Measurements from ENCODE around the gene KCNQ2. TPM values are rescaled to one million over a fixed set of nuclear protein-coding genes. Genes with fewer than 3 reads are reported as not detected.

Gene KCNQ2
- total RNA-seq, 2 donors from 2014 or later: not detected

- peaks cover 0 to 5% of the 10 kb centered on the region in 2 donors for H3K4me1 ChIP-seq
- peaks cover 7 to 22% of the 10 kb centered on the region in 2 donors for H3K27me3 ChIP-seq
- H3K36me3 ChIP-seq: no peaks in the 10 kb centered on the region
- DNase-seq (ENCODE audit: low spot score): no peak
- H3K9me3 ChIP-seq: no peaks in the 10 kb centered on the region
- no peak overlapping the region for H3K4me3 ChIP-seq
- no peak overlapping the region for H3K27ac ChIP-seq
- TF ChIP-seq CTCF (IDR thresholded peaks at IDR 0.05): no peak
These were observed 5.5 kb upstream of the KCNQ2 start for GRCh38 chr20:63477944-63478343.

GRCh38 chr20:63477061-63477616 lies 4.7 kb upstream of the KCNQ2 start:
- DNase-seq (ENCODE audit: low spot score): no peak
- H3K27ac ChIP-seq: no peak overlapping the region
- no peaks in the 10 kb centered on the region for H3K9me3 ChIP-seq
- H3K4me1 ChIP-seq: peaks cover 0 to 2% of the 10 kb centered on the region in 2 donors
- H3K27me3 ChIP-seq: peaks cover 7 to 24% of the 10 kb centered on the region in 2 donors
- TF ChIP-seq CTCF (IDR thresholded peaks at IDR 0.05): no peak
- H3K36me3 ChIP-seq: no peaks in the 10 kb centered on the region
- H3K4me3 ChIP-seq: no peak overlapping the region

- Histone ChIP-seq H3K9me3 (no peaks in the 10 kb centered on the region), H3K27me3 (peaks cover 17 to 36% of the 10 kb centered on the region in 2 donors), H3K27ac (no peak overlapping the region), H3K4me1 (peaks cover 0 to 12% of the 10 kb centered on the region in 2 donors), H3K36me3 (no peaks in the 10 kb centered on the region), H3K4me3 (no peak overlapping the region)
- DNase-seq (ENCODE audit: low spot score): no peak
- no peak for TF ChIP-seq CTCF (IDR thresholded peaks at IDR 0.05)
These were observed 2.8 kb upstream of the KCNQ2 start for GRCh38 chr20:63475209-63475608.

GRCh38 chr20:63473555-63474449 lies 1.3 kb upstream of the KCNQ2 start:
- Histone ChIP-seq H3K9me3 (no peaks in the 10 kb centered on the region), H3K4me3 (no peak overlapping the region), H3K27ac (no peak overlapping the region), H3K4me1 (peaks cover 0 to 12% of the 10 kb centered on the region in 2 donors), H3K36me3 (no peaks in the 10 kb centered on the region), H3K27me3 (peaks cover 17 to 36% of the 10 kb centered on the region in 2 donors)
- DNase-seq (ENCODE audit: low spot score): no peak
- no peak for TF ChIP-seq CTCF (IDR thresholded peaks at IDR 0.05)

GRCh38 chr20:63472862-63473390 lies 471 bp upstream of the KCNQ2 start:
- Histone ChIP-seq H3K27ac (no peak overlapping the region), H3K4me3 (no peak overlapping the region), H3K4me1 (peaks cover 0 to 12% of the 10 kb centered on the region in 2 donors), H3K27me3 (peaks cover 17 to 36% of the 10 kb centered on the region in 2 donors), H3K9me3 (no peaks in the 10 kb centered on the region), H3K36me3 (no peaks in the 10 kb centered on the region)
- TF ChIP-seq CTCF (IDR thresholded peaks at IDR 0.05): no peak
- DNase-seq (ENCODE audit: low spot score): no peak

All from right atrium auricular region (tissue), 2 donors.